Gastroesophageal sphincter (tissue), 4 donors: Measurements from ENCODE around the gene STX5. TPM values are rescaled to one million over a fixed set of nuclear protein-coding genes. Genes with fewer than 3 reads are reported as not detected.

Source experiments
- ATAC-seq: fragments of 150-250 bp; one replicate; pipeline ENCODE4 v1.9.1; 2016; ENCODE audit warnings: mild to moderate bottlenecking, moderate library complexity
- H3K27ac ChIP-seq, 4 donors: fragments of 200-600 bp; sonication (generic) in 3 of 4; 1 replicate in 3 of 4; 2 replicates in 1 of 4; pipeline ENCODE4 v1.5.1; 2016 to 2019
- H3K27me3 ChIP-seq: fragments of 200-600 bp; sonication (generic); one replicate; pipeline ENCODE4 v1.5.1; 2019
- H3K36me3 ChIP-seq, 2 donors: fragments of 200-600 bp; sonication (generic); one replicate each; pipeline ENCODE4 v1.5.1; 2019; ENCODE audit warnings: control low read depth in 1 of 2
- H3K4me1 ChIP-seq, 3 donors: fragments of 200-600 bp; sonication (generic); 1 replicate in 2 of 3; 2 replicates in 1 of 3; pipeline ENCODE4 v1.5.1; 2016 to 2019; ENCODE audit warnings: control low read depth in 2 of 3
- H3K4me3 ChIP-seq, 2 donors: fragments of 200-600 bp; sonication (generic); one replicate each; pipeline ENCODE4 v1.5.1; 2019; ENCODE audit warnings: mild to moderate bottlenecking in 1 of 2, moderate library complexity in 1 of 2
- H3K9me3 ChIP-seq, 3 donors: fragments of 200-600 bp; sonication (generic); one replicate each; pipeline ENCODE4 v1.5.1; 2017 to 2019; ENCODE audit warnings: control low read depth in 2 of 3
- EP300 ChIP-seq: sonication (generic); formaldehyde crosslinking; IDR thresholded peaks from one replicate; pipeline ENCODE4 v1.6.1; 2017; ENCODE audit warnings: antibody characterized with exemption, mild to moderate bottlenecking
- POLR2A ChIP-seq, 2 donors: fragments of 450-650 bp; IDR thresholded peaks; one replicate each; pipeline ENCODE4 v1.6.1; 2017; ENCODE audit warnings: antibody characterized with exemption in 2 of 2, mild to moderate bottlenecking in 2 of 2, moderate library complexity in 1 of 2
- POLR2AphosphoS5 ChIP-seq: sonication (generic); formaldehyde crosslinking; IDR thresholded peaks from one replicate; pipeline ENCODE4 v1.6.1; 2017; ENCODE audit warnings: antibody characterized with exemption
- WGBS, 2 donors: methylation state at CpG; one replicate each; pipeline ENCODE4 v1.1.5; 2018; ENCODE audit warnings: low coverage in 1 of 2; 5-methylcytosine and 5-hydroxymethylcytosine counted together
- total RNA-seq, 4 donors: library from RNA; depleted of rRNA; stranded (reverse); fragments of >200 nt; gene quantifications; one replicate each; pipeline ENCODE4 v1.1.0, GENCODE V29; 2016
- TF ChIP-seq, protein P1 (sequence below), 4 experiments: fragments of 200-600 bp in 2 of 4; fragments of 450-650 bp in 2 of 4; sonication (generic) in 1 of 4; IDR thresholded peaks; one replicate each; pipeline ENCODE4 v1.5.1; 2017 to 2019; ENCODE audit warnings: antibody characterized with exemption in 4 of 4, mild to moderate bottlenecking in 2 of 4, moderate library complexity in 2 of 4

STX5 gene
- total RNA-seq, 4 donors from 2014 or later = 23.3 to 31.6 (median 27.8) TPM

DNA sequence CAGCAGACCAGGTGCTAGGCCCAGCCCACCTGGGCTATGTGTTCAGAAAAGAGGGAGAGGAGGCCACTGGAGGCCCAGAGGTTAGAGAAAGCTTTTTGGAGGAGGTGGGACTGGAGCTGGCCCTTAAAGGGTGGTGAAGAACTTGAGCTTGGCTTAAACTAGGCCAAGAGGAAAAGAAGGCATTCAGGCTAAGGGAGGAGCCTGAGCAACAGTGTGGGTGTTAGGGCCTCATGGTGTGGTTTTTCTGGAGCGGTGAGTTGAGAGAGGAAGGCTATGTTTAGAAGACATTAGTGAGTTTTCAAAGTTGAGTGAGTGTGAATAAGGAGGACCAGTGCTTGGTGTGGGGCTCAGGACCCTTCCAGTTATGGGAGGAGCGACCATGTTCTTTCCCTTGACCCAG is 54.5 kb downstream of the STX5 start:
- Histone ChIP-seq H3K27ac (no peak overlapping the region), H3K9me3 (no peaks in the 10 kb centered on the region), H3K36me3 (peaks cover 0 to 74% of the 10 kb centered on the region in 2 donors), H3K27me3 (no peaks in the 10 kb centered on the region), H3K4me1 (peaks cover 0 to 13% (median 0%) of the 10 kb centered on the region in 3 donors), H3K4me3 (no peak overlapping the region)
- TF ChIP-seq, protein P1, sequence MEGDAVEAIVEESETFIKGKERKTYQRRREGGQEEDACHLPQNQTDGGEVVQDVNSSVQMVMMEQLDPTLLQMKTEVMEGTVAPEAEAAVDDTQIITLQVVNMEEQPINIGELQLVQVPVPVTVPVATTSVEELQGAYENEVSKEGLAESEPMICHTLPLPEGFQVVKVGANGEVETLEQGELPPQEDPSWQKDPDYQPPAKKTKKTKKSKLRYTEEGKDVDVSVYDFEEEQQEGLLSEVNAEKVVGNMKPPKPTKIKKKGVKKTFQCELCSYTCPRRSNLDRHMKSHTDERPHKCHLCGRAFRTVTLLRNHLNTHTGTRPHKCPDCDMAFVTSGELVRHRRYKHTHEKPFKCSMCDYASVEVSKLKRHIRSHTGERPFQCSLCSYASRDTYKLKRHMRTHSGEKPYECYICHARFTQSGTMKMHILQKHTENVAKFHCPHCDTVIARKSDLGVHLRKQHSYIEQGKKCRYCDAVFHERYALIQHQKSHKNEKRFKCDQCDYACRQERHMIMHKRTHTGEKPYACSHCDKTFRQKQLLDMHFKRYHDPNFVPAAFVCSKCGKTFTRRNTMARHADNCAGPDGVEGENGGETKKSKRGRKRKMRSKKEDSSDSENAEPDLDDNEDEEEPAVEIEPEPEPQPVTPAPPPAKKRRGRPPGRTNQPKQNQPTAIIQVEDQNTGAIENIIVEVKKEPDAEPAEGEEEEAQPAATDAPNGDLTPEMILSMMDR (IDR thresholded peaks at IDR 0.05) = no peak
- TF ChIP-seq POLR2AphosphoS5 (no peak), POLR2A (IDR thresholded peaks at IDR 0.05) (no peak), EP300 (no peak)
- 83 to 88% methylated on average over 2 of the region's 2 CpGs for WGBS, 2 donors
- ATAC-seq = no peak

DNA sequence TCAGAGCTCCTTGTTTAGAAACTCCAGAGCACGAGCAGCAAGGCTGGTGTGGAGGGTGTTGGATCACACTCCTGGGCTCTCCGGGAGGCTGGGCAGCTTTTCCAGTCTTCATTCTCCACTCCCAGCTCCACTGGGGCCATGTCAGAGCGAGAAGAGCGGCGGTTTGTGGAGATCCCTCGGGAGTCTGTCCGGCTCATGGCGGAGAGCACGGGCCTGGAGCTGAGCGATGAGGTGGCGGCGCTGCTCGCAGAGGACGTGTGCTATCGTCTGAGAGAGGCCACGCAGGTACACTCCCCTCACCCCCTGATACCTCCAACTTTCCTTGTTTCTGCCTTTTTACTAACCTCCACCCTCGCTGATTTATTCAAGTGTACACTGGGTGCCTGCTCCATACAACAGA is 56.2 kb downstream of the STX5 start:
- Histone ChIP-seq H3K36me3 (peaks cover 0 to 60% of the 10 kb centered on the region in 2 donors), H3K27me3 (no peaks in the 10 kb centered on the region), H3K4me1 (peaks cover 0 to 23% (median 7%) of the 10 kb centered on the region in 3 donors), H3K9me3 (no peaks in the 10 kb centered on the region), H3K27ac (no peak overlapping the region), H3K4me3 (no peak overlapping the region)
- WGBS, 2 donors = 87 to 90% methylated on average over 3 to 5 of the region's 17 CpGs
- ATAC-seq = no peak
- TF ChIP-seq POLR2AphosphoS5 (no peak), POLR2A (IDR thresholded peaks at IDR 0.05) (no peak), EP300 (no peak)
- TF ChIP-seq, protein P1 (IDR thresholded peaks at IDR 0.05) = no peak

DNA sequence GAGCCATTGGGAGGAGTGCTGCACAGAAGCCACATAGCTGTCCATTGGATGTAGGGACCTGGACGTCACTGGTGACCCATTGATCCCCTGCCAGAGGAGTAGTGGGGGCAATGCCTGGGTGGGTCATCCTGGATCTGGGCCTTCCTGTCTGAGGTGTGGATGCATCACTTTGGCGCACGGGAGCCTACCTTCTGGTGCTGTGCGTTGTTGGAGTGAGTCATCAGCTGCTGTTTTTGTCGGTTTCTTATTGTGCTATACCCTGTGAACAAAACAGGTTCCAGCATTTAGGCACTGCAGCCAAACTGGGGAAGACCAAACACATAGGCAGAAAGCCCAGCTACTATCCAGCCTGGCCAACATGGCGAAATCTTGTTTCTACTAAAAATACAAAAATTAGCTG is 57.4 kb downstream of the STX5 start:
- Histone ChIP-seq H3K27me3 (no peaks in the 10 kb centered on the region), H3K9me3 (no peaks in the 10 kb centered on the region), H3K27ac (no peak overlapping the region), H3K4me1 (peaks cover 0 to 35% (median 18%) of the 10 kb centered on the region in 3 donors), H3K4me3 (no peak overlapping the region), H3K36me3 (peaks cover 0 to 47% of the 10 kb centered on the region in 2 donors)
- ATAC-seq = no peak
- 80% methylated on average over 1 of the region's 6 CpGs; no CpG with 5 or more reads in 1 of the 2 donors for WGBS, 2 donors
- TF ChIP-seq POLR2A (IDR thresholded peaks at IDR 0.05) (no peak), EP300 (no peak), POLR2AphosphoS5 (no peak)
- TF ChIP-seq, protein P1 (IDR thresholded peaks at IDR 0.05) = no peak

DNA sequence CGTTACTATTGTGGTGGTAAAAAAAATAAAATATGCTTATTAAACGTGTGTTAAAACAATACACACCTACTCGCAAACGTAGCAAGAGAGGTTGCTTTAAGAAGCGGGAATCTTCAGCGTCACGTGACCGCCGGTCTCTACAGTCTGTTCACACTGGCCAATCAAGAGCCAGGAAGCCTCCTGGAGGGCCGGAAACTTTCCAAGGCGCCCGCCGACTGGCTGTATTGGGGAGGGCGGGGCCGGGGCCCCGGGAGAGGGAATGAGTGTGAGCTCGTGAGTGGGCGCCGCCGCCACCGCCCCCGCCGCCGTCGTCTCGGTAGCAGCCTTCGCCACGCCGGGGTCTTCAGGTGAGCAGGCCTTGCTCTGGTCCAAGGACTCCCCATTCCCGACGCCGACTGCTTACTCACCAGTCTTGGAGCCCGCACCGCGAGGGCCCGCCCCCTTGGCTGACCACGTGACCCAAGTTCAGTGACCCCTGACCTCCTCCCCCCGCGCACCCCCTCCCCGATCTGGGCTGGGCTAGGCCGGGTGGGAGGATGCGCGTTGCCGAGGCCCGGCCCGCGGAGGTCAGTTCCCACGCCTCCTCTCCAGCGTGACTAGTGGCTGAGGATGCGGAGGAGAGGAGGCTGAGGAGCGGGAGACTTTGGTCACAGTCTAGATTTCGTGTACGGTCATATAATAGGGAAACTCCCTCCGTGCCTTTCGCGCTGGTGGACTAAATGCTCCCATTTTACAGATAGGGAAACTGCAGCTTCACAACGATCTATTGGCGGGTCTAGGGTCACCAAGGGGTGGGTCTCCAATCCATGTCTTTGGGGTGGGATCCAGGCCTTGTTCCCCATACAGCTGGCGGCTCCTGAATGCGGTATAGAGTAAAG is 60.5 kb downstream of the STX5 start, which contains the start of gene TAF6L:
Gene TAF6L (plus strand): TSS at position 253 of the 878 bp plus-strand sequence. CDS start 4,388 bp downstream, outside the sequence.
- H3K4me1 ChIP-seq = peaks cover 0 to 39% (median 18%) of the 10 kb centered on the region in 3 donors
- peaks cover 0 to 41% of the 10 kb centered on the region in 2 donors for H3K36me3 ChIP-seq
- WGBS, 2 donors = 1 to 4% methylated on average over 22 to 23 of the region's 60 CpGs
- peak; percentile 99 for ATAC-seq
- peak within 1 kb of the TSS; percentile 37 to 75 for H3K4me3 ChIP-seq
- H3K27me3 ChIP-seq = no peaks in the 10 kb centered on the region
- H3K9me3 ChIP-seq = no peaks in the 10 kb centered on the region
- TF ChIP-seq EP300 (no peak), POLR2A (IDR thresholded peaks at IDR 0.05) (peak; percentile 9 to 30), POLR2AphosphoS5 (peak; percentile 60)
- TF ChIP-seq, protein P1 (IDR thresholded peaks at IDR 0.05) = no peak
- peak within 1 kb of the TSS; percentile 82 to 98 (median 98) for H3K27ac ChIP-seq
